Osteocyte (in vitro differentiated cells): Measurements from ENCODE around the gene GNAZ. TPM values are rescaled to one million over a fixed set of nuclear protein-coding genes. Genes with fewer than 3 reads are reported as not detected.

Experiments
- DNase-seq: peaks from one replicate; pipeline ENCODE4 v3.0.0; 2021; ENCODE audit warnings: mixed read lengths; ENCODE audit not compliant: unreplicated experiment; ENCODE audit errors: extremely low spot score
- H3K27ac Mint-ChIP-seq: one replicate; pipeline ENCODE4 v1.8.0; 2021; ENCODE audit warnings: mild to moderate bottlenecking, mixed read lengths; ENCODE audit not compliant: unreplicated experiment
- H3K27me3 Mint-ChIP-seq: one replicate; pipeline ENCODE4 v1.8.0; 2021; ENCODE audit warnings: mixed read lengths; ENCODE audit not compliant: unreplicated experiment
- H3K36me3 Mint-ChIP-seq: one replicate; pipeline ENCODE4 v1.8.0; 2021; ENCODE audit warnings: mixed read lengths; ENCODE audit not compliant: unreplicated experiment
- H3K4me1 Mint-ChIP-seq: one replicate; pipeline ENCODE4 v1.8.0; 2021; ENCODE audit warnings: mixed read lengths; ENCODE audit not compliant: unreplicated experiment
- H3K4me3 Mint-ChIP-seq: one replicate; pipeline ENCODE4 v1.8.0; 2021; ENCODE audit warnings: mild to moderate bottlenecking, moderate library complexity, mixed read lengths; ENCODE audit not compliant: unreplicated experiment
- H3K9me3 Mint-ChIP-seq: one replicate; pipeline ENCODE4 v1.8.0; 2021; ENCODE audit warnings: mixed read lengths; ENCODE audit not compliant: unreplicated experiment
- CTCF ChIP-seq: fragments of 200-600 bp; sonication (generic); IDR thresholded peaks from 2 replicates; pipeline ENCODE4 v1.5.0; 2021; ENCODE audit warnings: antibody characterized with exemption, mild to moderate bottlenecking, moderate library complexity
- total RNA-seq: library from RNA; stranded (reverse); gene quantifications from 2 replicates; pipeline ENCODE4 v1.2.1, GENCODE V29; 2021

GNAZ gene
- total RNA-seq, 1 donor from 2014 or later, result 2.9 TPM

- Mint-ChIP-seq H3K4me3 (no peak overlapping the region), H3K4me1 (peaks cover 15% of the 10 kb centered on the region), H3K9me3 (no peaks in the 10 kb centered on the region), H3K27me3 (no peaks in the 10 kb centered on the region), H3K27ac (no peak overlapping the region), H3K36me3 (no peaks in the 10 kb centered on the region)
- no peak for TF ChIP-seq CTCF
- no peak for DNase-seq
These were observed 2.0 kb downstream of the GNAZ start for GRCh38 chr22:23072077-23072910.

- no peaks in the 10 kb centered on the region for H3K36me3 Mint-ChIP-seq
- H3K27me3 Mint-ChIP-seq, result no peaks in the 10 kb centered on the region
- no peak overlapping the region for H3K27ac Mint-ChIP-seq
- H3K4me3 Mint-ChIP-seq, result no peak overlapping the region
- H3K9me3 Mint-ChIP-seq, result no peaks in the 10 kb centered on the region
- peaks cover 19% of the 10 kb centered on the region for H3K4me1 Mint-ChIP-seq
- TF ChIP-seq CTCF, result no peak
- no peak for DNase-seq
These were observed 2.7 kb downstream of the GNAZ start for GRCh38 chr22:23072911-23073491.

GRCh38 chr22:23073526-23074229, 3.4 kb downstream of the GNAZ start:
- no peaks in the 10 kb centered on the region for H3K9me3 Mint-ChIP-seq
- no peak for DNase-seq
- no peak for TF ChIP-seq CTCF
- no peaks in the 10 kb centered on the region for H3K36me3 Mint-ChIP-seq
- peaks cover 22% of the 10 kb centered on the region for H3K4me1 Mint-ChIP-seq
- H3K27ac Mint-ChIP-seq, result no peak overlapping the region
- no peak overlapping the region for H3K4me3 Mint-ChIP-seq
- no peaks in the 10 kb centered on the region for H3K27me3 Mint-ChIP-seq

DNA sequence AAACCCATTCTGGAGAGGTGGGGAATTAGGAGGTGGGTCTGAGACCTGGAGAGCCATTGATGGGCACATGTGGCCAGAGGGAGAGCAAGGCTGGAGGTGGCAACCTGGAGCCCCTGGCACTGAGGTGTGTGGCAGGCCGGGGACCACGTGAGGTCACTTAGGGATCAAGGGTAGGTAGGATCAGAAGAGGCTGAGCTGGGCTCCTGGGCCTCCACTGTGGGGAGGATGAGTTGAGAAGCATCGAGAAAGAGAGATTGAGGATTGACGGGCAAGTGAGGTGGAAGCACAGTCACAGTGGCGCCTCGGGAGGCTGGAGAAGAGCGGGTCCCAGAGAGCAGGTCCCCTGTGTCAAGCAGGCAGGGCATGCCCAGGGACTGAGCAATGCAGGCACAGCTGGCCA, 4.1 kb downstream of the GNAZ start:
- no peaks in the 10 kb centered on the region for H3K36me3 Mint-ChIP-seq
- no peak for TF ChIP-seq CTCF
- H3K9me3 Mint-ChIP-seq, result no peaks in the 10 kb centered on the region
- no peak overlapping the region for H3K4me3 Mint-ChIP-seq
- no peaks in the 10 kb centered on the region for H3K27me3 Mint-ChIP-seq
- H3K4me1 Mint-ChIP-seq, result peaks cover 19% of the 10 kb centered on the region
- DNase-seq, result no peak
- H3K27ac Mint-ChIP-seq, result no peak overlapping the region

DNA sequence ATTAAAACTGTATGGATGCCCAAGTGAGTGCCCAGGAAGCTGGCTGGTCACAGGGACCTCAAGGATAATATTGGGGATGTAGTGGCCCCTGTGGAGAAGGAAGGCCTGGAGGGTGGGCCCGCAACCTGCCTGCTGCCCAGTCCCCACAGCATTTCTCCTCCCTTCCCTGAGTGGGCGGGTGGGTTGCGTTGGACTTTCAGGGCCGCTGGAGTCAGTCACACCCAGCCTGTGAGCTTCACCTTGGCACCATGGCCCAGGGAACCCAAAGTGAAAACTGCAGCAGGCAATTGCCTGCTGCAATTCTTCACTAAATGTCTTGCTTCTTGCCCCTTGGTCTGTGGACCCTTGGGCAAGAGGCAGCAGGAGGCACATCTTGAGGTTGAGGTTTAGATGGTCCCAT, 4.7 kb downstream of the GNAZ start:
- Mint-ChIP-seq H3K27me3 (no peaks in the 10 kb centered on the region), H3K36me3 (no peaks in the 10 kb centered on the region)
- no peak for DNase-seq

More for the DNA sequence above, 4.7 kb downstream of the GNAZ start:
- no peak overlapping the region for H3K4me3 Mint-ChIP-seq
- no peak for TF ChIP-seq CTCF
- no peaks in the 10 kb centered on the region for H3K9me3 Mint-ChIP-seq
- no peak overlapping the region for H3K27ac Mint-ChIP-seq
- H3K4me1 Mint-ChIP-seq, result peaks cover 16% of the 10 kb centered on the region
